Measurements from ENCODE around the gene DCDC2C. TPM values are rescaled to one million over a fixed set of nuclear protein-coding genes. Genes with fewer than 3 reads are reported as not detected.
A peak's percentile ranks its signal among the peaks of the same experiment; 100 is the strongest.

The DCDC2C gene
- total and polyA plus RNA-seq, 2 donors from 2014 or later: not detected

DNA sequence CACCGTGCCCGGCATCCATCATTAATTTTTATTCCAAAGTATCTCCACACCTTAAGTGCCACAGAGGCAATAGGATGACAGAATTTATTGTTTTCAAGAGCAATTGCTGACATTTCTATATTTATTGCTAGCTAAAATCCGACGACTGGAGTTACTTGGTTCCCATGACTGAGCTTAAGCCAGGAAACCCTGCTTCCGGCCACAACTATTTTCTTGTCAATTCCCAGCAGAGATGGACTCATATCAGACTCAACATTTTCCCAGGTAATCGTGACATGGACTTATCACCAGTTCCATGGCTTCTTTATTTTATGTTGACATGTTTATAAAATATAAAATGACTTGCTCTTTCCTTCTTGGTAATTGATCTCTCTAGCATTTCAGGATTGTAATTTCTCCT is 20.6 kb upstream of the DCDC2C start:
- Histone ChIP-seq H3K36me3 (ENCODE audit: control insufficient read depth in 2 of 3, insufficient read depth in 3 of 3, low read length in 3 of 3) (no peaks in the 10 kb centered on the region), H3K27me3 (ENCODE audit: control insufficient read depth, insufficient read depth, low read length) (no peaks in the 10 kb centered on the region), H3K4me1 (ENCODE audit: control insufficient read depth in 2 of 3, insufficient read depth in 2 of 3, low read depth in 1 of 3, low read length in 3 of 3) (no peaks in the 10 kb centered on the region), H3K9me3 (ENCODE audit: control insufficient read depth in 2 of 3, insufficient read depth in 1 of 3, low read length in 3 of 3) (no peaks in the 10 kb centered on the region), H3K9ac (ENCODE audit: low read length in 3 of 3) (no peak overlapping the region), H3K4me3 (ENCODE audit: low read length in 3 of 3) (no peak overlapping the region), H3K27ac (ENCODE audit: low read depth in 2 of 2, low read length in 2 of 2) (no peak overlapping the region)
- intact Hi-C loops (cut with DNase I): no loop called here
- FAIRE-seq (no peak), DNase-seq (no peak)
- TF ChIP-seq, protein P1, sequence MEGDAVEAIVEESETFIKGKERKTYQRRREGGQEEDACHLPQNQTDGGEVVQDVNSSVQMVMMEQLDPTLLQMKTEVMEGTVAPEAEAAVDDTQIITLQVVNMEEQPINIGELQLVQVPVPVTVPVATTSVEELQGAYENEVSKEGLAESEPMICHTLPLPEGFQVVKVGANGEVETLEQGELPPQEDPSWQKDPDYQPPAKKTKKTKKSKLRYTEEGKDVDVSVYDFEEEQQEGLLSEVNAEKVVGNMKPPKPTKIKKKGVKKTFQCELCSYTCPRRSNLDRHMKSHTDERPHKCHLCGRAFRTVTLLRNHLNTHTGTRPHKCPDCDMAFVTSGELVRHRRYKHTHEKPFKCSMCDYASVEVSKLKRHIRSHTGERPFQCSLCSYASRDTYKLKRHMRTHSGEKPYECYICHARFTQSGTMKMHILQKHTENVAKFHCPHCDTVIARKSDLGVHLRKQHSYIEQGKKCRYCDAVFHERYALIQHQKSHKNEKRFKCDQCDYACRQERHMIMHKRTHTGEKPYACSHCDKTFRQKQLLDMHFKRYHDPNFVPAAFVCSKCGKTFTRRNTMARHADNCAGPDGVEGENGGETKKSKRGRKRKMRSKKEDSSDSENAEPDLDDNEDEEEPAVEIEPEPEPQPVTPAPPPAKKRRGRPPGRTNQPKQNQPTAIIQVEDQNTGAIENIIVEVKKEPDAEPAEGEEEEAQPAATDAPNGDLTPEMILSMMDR (IDR thresholded peaks at IDR 0.05; ENCODE audit: borderline replicate concordance, extremely low read depth, insufficient read depth): no peak

DNA sequence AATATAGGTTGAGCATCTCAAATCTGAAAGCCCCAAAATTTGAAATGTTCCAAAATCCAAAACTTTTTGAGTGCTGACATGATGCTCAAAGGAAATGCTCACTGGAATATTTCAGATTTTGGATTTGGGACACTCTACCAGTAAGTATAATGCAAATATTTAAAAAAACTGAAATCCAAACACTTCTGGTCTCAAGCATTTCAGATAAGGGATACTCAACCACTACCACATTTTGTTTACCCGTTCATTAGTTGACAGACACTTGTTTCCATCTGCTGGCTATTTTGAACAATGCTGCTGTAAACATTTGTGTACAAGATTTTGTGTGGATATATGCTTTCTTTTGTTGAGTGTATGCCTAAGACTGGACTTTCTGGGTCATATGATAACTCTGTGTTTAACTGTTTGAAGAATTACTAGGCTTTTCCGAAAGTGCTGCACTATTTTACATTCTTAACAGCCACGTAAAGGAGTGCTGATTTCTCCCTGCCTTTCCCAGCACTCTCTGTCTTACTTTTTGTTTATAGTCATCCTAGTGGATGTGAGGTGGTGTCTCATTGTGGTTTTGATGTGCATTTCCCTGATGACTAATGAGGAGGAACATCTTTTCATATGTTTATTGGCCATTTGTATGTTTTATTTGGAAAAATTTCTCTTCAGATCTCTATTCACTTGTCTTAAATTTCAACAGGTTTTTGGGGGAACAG is 19.5 kb upstream of the DCDC2C start:
- no peak overlapping the region for H3K27ac ChIP-seq (ENCODE audit: low read depth in 2 of 2, low read length in 2 of 2)
- no peak overlapping the region for H3K9ac ChIP-seq (ENCODE audit: low read length in 3 of 3)
- no peaks in the 10 kb centered on the region for H3K27me3 ChIP-seq (ENCODE audit: control insufficient read depth, insufficient read depth, low read length)
- no peak for FAIRE-seq
- TF ChIP-seq, protein P1 (IDR thresholded peaks at IDR 0.05; ENCODE audit: borderline replicate concordance, extremely low read depth, insufficient read depth): no peak
- no peaks in the 10 kb centered on the region for H3K9me3 ChIP-seq (ENCODE audit: control insufficient read depth in 2 of 3, insufficient read depth in 1 of 3, low read length in 3 of 3)
- no peak overlapping the region for H3K4me3 ChIP-seq (ENCODE audit: low read length in 3 of 3)
- intact Hi-C loops (cut with DNase I): no loop called here
- no peaks in the 10 kb centered on the region for H3K36me3 ChIP-seq (ENCODE audit: control insufficient read depth in 2 of 3, insufficient read depth in 3 of 3, low read length in 3 of 3)
- H3K4me1 ChIP-seq (ENCODE audit: control insufficient read depth in 2 of 3, insufficient read depth in 2 of 3, low read depth in 1 of 3, low read length in 3 of 3): no peaks in the 10 kb centered on the region
- peak in 1 of 5 donors; percentile 19 for DNase-seq

DNA sequence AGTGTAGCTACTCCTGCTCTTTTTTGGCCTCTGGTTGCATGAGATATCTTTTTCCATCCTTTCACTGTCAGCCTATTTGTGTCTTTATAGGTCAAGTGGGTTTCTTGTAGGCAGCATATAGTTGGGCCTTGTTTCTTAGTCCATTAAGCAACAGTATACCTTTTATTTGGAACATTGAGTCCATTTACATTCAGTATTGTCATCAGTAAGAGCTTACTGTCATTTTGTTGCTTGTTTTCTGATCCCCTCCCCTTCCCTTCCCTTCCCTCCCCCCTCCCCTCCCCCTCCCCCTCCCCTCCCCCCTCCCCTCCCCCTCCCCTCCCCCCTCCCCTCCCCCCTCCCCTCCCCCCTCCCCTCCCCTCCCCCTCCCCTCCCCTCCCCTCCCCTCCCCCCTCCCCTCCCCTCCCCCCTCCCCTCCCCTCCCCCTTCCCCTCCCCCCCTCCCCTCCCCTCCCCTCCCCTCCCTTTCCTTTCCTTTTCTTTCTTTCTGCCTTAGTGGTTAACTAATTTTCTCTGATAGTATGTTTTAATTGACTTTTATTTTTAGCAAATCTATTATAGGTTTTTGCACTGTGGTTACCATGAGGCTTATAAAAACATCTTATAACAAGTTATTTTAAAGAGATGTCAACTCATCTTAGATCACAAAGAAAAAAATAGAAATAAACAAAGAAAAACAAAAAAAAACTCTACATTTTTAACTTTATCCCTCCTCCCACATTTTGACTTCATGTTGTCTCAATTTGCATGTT is 13.2 kb upstream of the DCDC2C start:
- Histone ChIP-seq H3K36me3 (ENCODE audit: control insufficient read depth in 2 of 3, insufficient read depth in 3 of 3, low read length in 3 of 3) (no peaks in the 10 kb centered on the region), H3K27me3 (ENCODE audit: control insufficient read depth, insufficient read depth, low read length) (no peaks in the 10 kb centered on the region), H3K4me3 (ENCODE audit: low read length in 3 of 3) (no peak overlapping the region), H3K4me1 (ENCODE audit: control insufficient read depth in 2 of 3, insufficient read depth in 2 of 3, low read depth in 1 of 3, low read length in 3 of 3) (no peaks in the 10 kb centered on the region), H3K27ac (ENCODE audit: low read depth in 2 of 2, low read length in 2 of 2) (no peak overlapping the region), H3K9me3 (ENCODE audit: control insufficient read depth in 2 of 3, insufficient read depth in 1 of 3, low read length in 3 of 3) (no peaks in the 10 kb centered on the region), H3K9ac (ENCODE audit: low read length in 3 of 3) (no peak overlapping the region)
- DNase-seq (no peak), FAIRE-seq (peak; percentile 29)
- intact Hi-C loops (cut with DNase I): no loop called here
- TF ChIP-seq, protein P1 (IDR thresholded peaks at IDR 0.05; ENCODE audit: borderline replicate concordance, extremely low read depth, insufficient read depth): no peak

All from kidney (tissue), 14 donors.